ENCODE measurements around the gene SYT7. TPM values are rescaled to one million over a fixed set of nuclear protein-coding genes. Genes with fewer than 3 reads are reported as not detected.
"Not testable (repeated sequence)": the region's sequence is repeated elsewhere in the genome, so short reads cannot be mapped to it uniquely, and the experiment has no call there.

Gene SYT7
- total RNA-seq, 1 donor from 2014 or later = 18.9 TPM

- H3K4me1 ChIP-seq = peaks cover 35% of the 10 kb centered on the region
- no peak for TF ChIP-seq CTCF (IDR thresholded peaks at IDR 0.05; ENCODE audit: borderline replicate concordance)
- H3K27me3 ChIP-seq (ENCODE audit: low read depth) = peaks cover 4% of the 10 kb centered on the region
- peaks cover 10% of the 10 kb centered on the region for H3K36me3 ChIP-seq
- H3K9me3 ChIP-seq (replicated peaks) = no peaks in the 10 kb centered on the region
- DNase-seq = no peak
- intact Hi-C loops (cut with micrococcal nuclease) = no loop called here
- no peak overlapping the region for H3K4me3 ChIP-seq
- H3K27ac ChIP-seq (replicated peaks) = peak overlapping the region; percentile 40
These were observed 99.1 kb downstream of the SYT7 start for GRCh38 chr11:61481806-61482205.

- DNase-seq = no peak
- peak overlapping the region; percentile 40 for H3K27ac ChIP-seq (replicated peaks)
- no peak for TF ChIP-seq CTCF (IDR thresholded peaks at IDR 0.05; ENCODE audit: borderline replicate concordance)
- H3K9me3 ChIP-seq (replicated peaks) = no peaks in the 10 kb centered on the region
- intact Hi-C loops (cut with micrococcal nuclease) = no loop called here
- H3K4me1 ChIP-seq = peaks cover 36% of the 10 kb centered on the region
- peaks cover 10% of the 10 kb centered on the region for H3K36me3 ChIP-seq
- H3K27me3 ChIP-seq (ENCODE audit: low read depth) = peaks cover 4% of the 10 kb centered on the region
- no peak overlapping the region for H3K4me3 ChIP-seq
These were observed 99.9 kb downstream of the SYT7 start for GRCh38 chr11:61480994-61481335.

- Histone ChIP-seq H3K27ac (replicated peaks) (no peak overlapping the region), H3K36me3 (peaks cover 6% of the 10 kb centered on the region), H3K27me3 (ENCODE audit: low read depth) (peaks cover 4% of the 10 kb centered on the region), H3K4me1 (peaks cover 36% of the 10 kb centered on the region), H3K9me3 (replicated peaks) (no peaks in the 10 kb centered on the region), H3K4me3 (no peak overlapping the region)
- no peak for TF ChIP-seq CTCF (IDR thresholded peaks at IDR 0.05; ENCODE audit: borderline replicate concordance)
- no peak for DNase-seq
- intact Hi-C loops (cut with micrococcal nuclease) = no loop called here
These were observed 100.4 kb downstream of the SYT7 start for GRCh38 chr11:61480261-61480993.

GRCh38 chr11:61479360-61480058 is 101.4 kb downstream of the SYT7 start:
- H3K4me3 ChIP-seq; H3K9me3 ChIP-seq (replicated peaks): not testable (repeated sequence)
- intact Hi-C loops (cut with micrococcal nuclease) = loop anchor here (5.0 kb wide), 1 partner anchor 158 kb away; no protein-coding TSS in a partner anchor

DNA sequence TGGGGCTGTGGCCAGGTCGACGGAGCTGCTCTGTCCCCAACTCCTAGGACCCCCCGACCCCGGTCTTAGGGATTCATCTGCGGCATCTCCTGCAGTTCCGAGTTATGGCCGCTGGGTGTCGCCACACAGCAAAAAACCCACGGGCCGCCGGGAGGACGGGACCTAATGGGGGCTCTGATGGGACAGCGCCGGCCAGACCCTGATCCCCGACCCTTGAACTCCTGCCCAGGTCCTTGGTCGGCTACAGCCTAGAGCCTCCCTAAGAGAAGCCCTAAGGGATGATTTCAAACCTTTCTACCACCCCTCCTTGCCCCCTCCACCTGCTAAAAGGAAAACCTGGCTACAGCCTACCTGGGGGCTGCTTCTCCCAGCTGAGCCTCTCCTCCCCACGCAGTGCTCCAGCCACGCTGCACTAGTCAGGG is 103.1 kb downstream of the SYT7 start:
- Histone ChIP-seq H3K27me3 (ENCODE audit: low read depth) (peaks cover 4% of the 10 kb centered on the region), H3K4me1 (peaks cover 42% of the 10 kb centered on the region), H3K4me3 (no peak overlapping the region), H3K9me3 (replicated peaks) (no peaks in the 10 kb centered on the region), H3K27ac (replicated peaks) (peak overlapping the region; percentile 71), H3K36me3 (peaks cover 8% of the 10 kb centered on the region)
- TF ChIP-seq CTCF (IDR thresholded peaks at IDR 0.05; ENCODE audit: borderline replicate concordance) = peak; percentile 94
- intact Hi-C loops (cut with micrococcal nuclease) = loop anchor here (5.0 kb wide), 1 partner anchor 160 kb away; no protein-coding TSS in a partner anchor
- peak; percentile 60 for DNase-seq

More at GRCh38 chr11:61479360-61480058, 101.4 kb downstream of the SYT7 start:
- H3K4me1 ChIP-seq = peaks cover 36% of the 10 kb centered on the region
- not testable (repeated sequence) for H3K27ac ChIP-seq (replicated peaks); H3K36me3 ChIP-seq; H3K27me3 ChIP-seq (ENCODE audit: low read depth); DNase-seq

DNA sequence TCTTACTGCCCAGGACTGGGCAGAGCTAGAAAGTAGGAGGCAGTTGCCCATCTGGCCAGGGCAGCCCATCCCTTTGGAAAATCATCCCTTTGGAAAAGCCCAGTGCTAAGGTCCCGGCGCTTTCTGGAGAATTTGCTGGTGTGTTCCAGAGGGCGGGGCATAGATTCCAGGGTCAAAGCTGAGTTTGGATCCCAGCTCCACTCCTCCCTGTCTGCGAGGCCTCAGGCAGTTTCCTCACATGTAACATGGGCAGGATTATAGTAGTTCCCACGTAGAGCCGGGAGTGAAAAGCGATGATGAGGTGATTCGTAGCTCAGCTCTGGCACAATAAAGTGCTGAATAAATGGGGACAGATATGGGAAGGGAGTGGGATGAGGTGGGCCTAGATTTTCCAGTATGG is 103.8 kb downstream of the SYT7 start:
- DNase-seq = no peak

More for the DNA sequence above, 103.8 kb downstream of the SYT7 start:
- H3K27ac ChIP-seq (replicated peaks) = peak overlapping the region; percentile 71
- no peak for TF ChIP-seq CTCF (IDR thresholded peaks at IDR 0.05; ENCODE audit: borderline replicate concordance)
- H3K36me3 ChIP-seq = peaks cover 8% of the 10 kb centered on the region
- no peaks in the 10 kb centered on the region for H3K9me3 ChIP-seq (replicated peaks)
- H3K4me1 ChIP-seq = peaks cover 42% of the 10 kb centered on the region
- peaks cover 4% of the 10 kb centered on the region for H3K27me3 ChIP-seq (ENCODE audit: low read depth)
- intact Hi-C loops (cut with micrococcal nuclease) = loop anchor here (5.0 kb wide), 1 partner anchor 160 kb away; no protein-coding TSS in a partner anchor
- no peak overlapping the region for H3K4me3 ChIP-seq

Data from left ventricle myocardium inferior (tissue), 1 donor.